Loucy (cell line): ENCODE data around the gene ZFAND3.

Experiments
- H2AFZ ChIP-seq: fragments of 200-600 bp; sonication (generic); 2 replicates; pipeline ENCODE4 v1.6.0; 2016; ENCODE audit warnings: antibody characterized with exemption, mild to moderate bottlenecking, low read length, moderate library complexity
- H3F3A ChIP-seq: fragments of 200-600 bp; 2 replicates; pipeline ENCODE4 v1.6.0; 2016; ENCODE audit warnings: antibody characterized with exemption, low read depth, mild to moderate bottlenecking
- H3K27me3 ChIP-seq: fragments of 200-600 bp; sonication (generic); 2 replicates; pipeline ENCODE4 v1.6.1; 2014; ENCODE audit warnings: low read length, mild to moderate bottlenecking; ENCODE audit not compliant: insufficient read depth, poor library complexity, severe bottlenecking
- H3K36me3 ChIP-seq: fragments of 200-600 bp; sonication (generic); 2 replicates; pipeline ENCODE4 v1.6.1; 2016; ENCODE audit warnings: low read length; ENCODE audit not compliant: insufficient read depth
- H3K4me1 ChIP-seq: fragments of 200-600 bp; sonication (generic); 2 replicates; pipeline ENCODE4 v1.5.1; 2014; ENCODE audit warnings: low read length, mild to moderate bottlenecking; ENCODE audit not compliant: insufficient read depth, poor library complexity, severe bottlenecking
- H3K4me2 ChIP-seq: fragments of 200-600 bp; sonication (generic); 2 replicates; pipeline ENCODE4 v1.6.0; 2014; ENCODE audit warnings: antibody characterized with exemption, low read length, low read depth, mild to moderate bottlenecking; ENCODE audit not compliant: poor library complexity, severe bottlenecking
- H3K4me3 ChIP-seq: fragments of 200-600 bp; sonication (generic); 2 replicates; pipeline ENCODE4 v1.5.1; 2014; ENCODE audit warnings: low read length, mild to moderate bottlenecking, mixed read lengths; ENCODE audit not compliant: poor library complexity, severe bottlenecking
- H3K79me2 ChIP-seq: fragments of 200-600 bp; sonication (generic); 2 replicates; pipeline ENCODE4 v1.6.1; 2014; ENCODE audit warnings: low read length; ENCODE audit not compliant: insufficient read depth
- H3K9ac ChIP-seq: fragments of 200-600 bp; sonication (generic); 2 replicates; pipeline ENCODE4 v1.6.0; 2014; ENCODE audit warnings: mild to moderate bottlenecking, low read depth, low read length, moderate library complexity; ENCODE audit not compliant: poor library complexity, severe bottlenecking
- H3K9me2 ChIP-seq: fragments of 200-600 bp; sonication (generic); replicated peaks from 2 replicates; pipeline ENCODE4 v1.6.1; 2016; ENCODE audit warnings: low read depth, low read length, mixed read lengths
- H3K9me3 ChIP-seq: fragments of 200-600 bp; sonication (generic); 2 replicates; pipeline ENCODE4 v1.6.1; 2014; ENCODE audit warnings: mild to moderate bottlenecking, antibody characterized with exemption, low read length, low read depth; ENCODE audit not compliant: insufficient read depth
- H4K20me1 ChIP-seq: fragments of 200-600 bp; sonication (generic); 2 replicates; pipeline ENCODE4 v1.6.0; 2014; ENCODE audit warnings: antibody characterized with exemption, low read length, mild to moderate bottlenecking; ENCODE audit not compliant: insufficient read depth, poor library complexity, severe bottlenecking
- EZH2phosphoT487 ChIP-seq: fragments of 200-600 bp; IDR thresholded peaks from 2 replicates; pipeline ENCODE4 v1.6.1; 2018; ENCODE audit warnings: antibody characterized with exemption, mild to moderate bottlenecking, moderate library complexity, borderline replicate concordance
- TF ChIP-seq, protein P1 (sequence below): fragments of 200-600 bp; sonication (generic); conservative IDR thresholded peaks from 2 replicates; pipeline ENCODE4 v1.5.1; 2014; ENCODE audit warnings: mild to moderate bottlenecking, antibody characterized with exemption, low read length

The ZFAND3 gene

DNA sequence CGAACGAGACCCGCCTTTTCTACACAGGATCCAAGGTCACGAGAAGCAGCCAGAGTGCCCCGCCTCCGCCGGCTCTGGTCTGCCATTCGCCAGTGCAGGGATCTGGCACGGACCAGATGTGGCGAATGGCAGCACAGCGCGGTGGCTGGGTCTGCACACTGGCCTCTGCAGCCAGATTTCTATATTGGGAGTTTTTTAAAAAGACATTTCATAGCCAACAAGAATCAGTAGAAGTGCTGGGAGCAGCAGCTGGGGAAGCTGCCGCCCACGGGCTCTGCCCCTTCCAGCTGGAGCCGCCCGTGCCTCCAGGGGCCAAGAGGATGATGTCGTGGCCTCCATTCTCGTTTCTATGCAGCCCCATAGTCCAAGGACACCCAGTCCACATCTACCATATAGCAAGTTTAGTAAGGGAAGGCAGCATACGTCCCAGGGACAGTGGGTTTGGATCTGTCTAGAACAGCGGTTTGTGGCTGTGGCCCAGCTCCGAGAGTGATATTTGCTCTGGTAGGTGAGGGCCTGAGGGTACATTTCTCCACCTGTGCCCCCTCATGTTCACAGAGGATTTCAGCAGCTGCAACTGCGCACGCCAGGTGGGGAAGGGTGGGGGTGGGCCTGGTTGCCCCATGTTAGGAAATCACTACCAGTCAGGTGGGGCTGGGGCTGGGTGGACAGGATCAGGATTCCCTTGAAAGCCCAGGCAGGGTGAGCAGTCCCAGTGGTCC is 333.7 kb downstream of the ZFAND3 start:
- Histone ChIP-seq H3K27me3 (no peaks in the 10 kb centered on the region), H3K36me3 (peaks cover 29% of the 10 kb centered on the region; the same call in 1 of the 2 replicates), H3K9ac (no peak overlapping the region), H3K4me3 (no peak overlapping the region), H3K79me2 (no peaks in the 10 kb centered on the region; the same call in 1 of the 2 replicates), H4K20me1 (no peaks in the 10 kb centered on the region), H3K9me3 (no peaks in the 10 kb centered on the region), H2AFZ (no peak overlapping the region), H3K9me2 (no peaks in the 10 kb centered on the region), H3K4me1 (no peaks in the 10 kb centered on the region), H3K4me2 (no peak overlapping the region), H3F3A (no peaks in the 10 kb centered on the region)
- TF ChIP-seq, protein P1, sequence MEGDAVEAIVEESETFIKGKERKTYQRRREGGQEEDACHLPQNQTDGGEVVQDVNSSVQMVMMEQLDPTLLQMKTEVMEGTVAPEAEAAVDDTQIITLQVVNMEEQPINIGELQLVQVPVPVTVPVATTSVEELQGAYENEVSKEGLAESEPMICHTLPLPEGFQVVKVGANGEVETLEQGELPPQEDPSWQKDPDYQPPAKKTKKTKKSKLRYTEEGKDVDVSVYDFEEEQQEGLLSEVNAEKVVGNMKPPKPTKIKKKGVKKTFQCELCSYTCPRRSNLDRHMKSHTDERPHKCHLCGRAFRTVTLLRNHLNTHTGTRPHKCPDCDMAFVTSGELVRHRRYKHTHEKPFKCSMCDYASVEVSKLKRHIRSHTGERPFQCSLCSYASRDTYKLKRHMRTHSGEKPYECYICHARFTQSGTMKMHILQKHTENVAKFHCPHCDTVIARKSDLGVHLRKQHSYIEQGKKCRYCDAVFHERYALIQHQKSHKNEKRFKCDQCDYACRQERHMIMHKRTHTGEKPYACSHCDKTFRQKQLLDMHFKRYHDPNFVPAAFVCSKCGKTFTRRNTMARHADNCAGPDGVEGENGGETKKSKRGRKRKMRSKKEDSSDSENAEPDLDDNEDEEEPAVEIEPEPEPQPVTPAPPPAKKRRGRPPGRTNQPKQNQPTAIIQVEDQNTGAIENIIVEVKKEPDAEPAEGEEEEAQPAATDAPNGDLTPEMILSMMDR: no peak
- TF ChIP-seq EZH2phosphoT487: no peak

DNA sequence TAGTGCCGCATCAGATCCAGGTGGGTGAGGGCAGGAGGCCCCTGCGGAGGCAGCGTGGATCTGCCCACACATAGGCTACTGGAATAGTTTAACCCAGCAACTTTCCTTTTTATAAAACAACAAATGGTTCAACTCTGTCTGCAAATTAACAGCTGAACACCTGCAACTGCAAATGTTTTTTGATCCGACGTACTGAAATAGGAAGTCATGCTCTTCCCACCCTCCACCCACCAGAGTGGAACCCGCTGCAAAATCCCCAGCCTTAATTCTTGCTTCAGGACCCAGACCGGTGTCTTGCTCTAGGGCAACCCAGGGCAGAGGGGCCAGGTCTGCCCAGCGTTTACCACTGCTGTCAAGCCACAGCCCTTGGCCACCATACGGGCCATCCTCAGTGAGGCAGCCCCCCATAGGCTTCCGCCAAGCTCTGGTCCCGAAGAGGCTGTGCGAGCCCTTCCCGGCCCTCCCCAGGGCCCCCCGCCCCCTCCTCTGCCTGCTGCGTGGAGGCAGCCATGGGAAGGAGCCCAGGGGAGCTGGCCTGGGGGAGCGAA is 334.3 kb downstream of the ZFAND3 start:
- Histone ChIP-seq H3K4me3 (no peak overlapping the region), H3K9me3 (no peaks in the 10 kb centered on the region), H3K9me2 (no peaks in the 10 kb centered on the region), H3K4me2 (no peak overlapping the region), H2AFZ (no peak overlapping the region), H3F3A (no peaks in the 10 kb centered on the region), H4K20me1 (no peaks in the 10 kb centered on the region), H3K4me1 (no peaks in the 10 kb centered on the region), H3K79me2 (no peaks in the 10 kb centered on the region; the same call in 1 of the 2 replicates), H3K27me3 (no peaks in the 10 kb centered on the region), H3K9ac (no peak overlapping the region), H3K36me3 (peaks cover 29% of the 10 kb centered on the region; the same call in 1 of the 2 replicates)
- TF ChIP-seq EZH2phosphoT487: no peak
- TF ChIP-seq, protein P1: no peak

DNA sequence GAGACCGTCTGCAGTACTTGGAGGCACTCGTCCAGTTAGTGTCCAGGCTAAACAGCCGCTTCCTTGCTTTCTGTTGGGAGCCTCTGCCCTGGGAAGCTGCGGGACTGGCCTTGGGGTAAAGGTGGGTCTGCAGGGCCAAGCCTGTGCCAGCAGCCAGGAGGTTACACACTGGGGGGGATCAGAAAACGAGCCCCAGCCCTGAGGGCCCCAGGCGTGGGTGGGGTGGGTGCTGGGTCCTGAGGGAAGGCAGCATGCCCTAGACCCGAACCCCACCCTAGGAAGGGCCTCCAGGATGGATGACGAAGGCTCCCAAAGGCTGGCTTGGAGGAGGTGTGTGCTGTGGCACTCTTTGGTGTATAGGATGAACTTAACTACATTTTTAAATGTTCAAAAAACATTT is 335.2 kb downstream of the ZFAND3 start:
- H4K20me1 ChIP-seq: no peaks in the 10 kb centered on the region
- no peaks in the 10 kb centered on the region for H3K9me2 ChIP-seq
- H3K79me2 ChIP-seq: no peaks in the 10 kb centered on the region; the same call in 1 of the 2 replicates
- H3K9ac ChIP-seq: no peak overlapping the region
- H3K4me2 ChIP-seq: no peak overlapping the region
- TF ChIP-seq EZH2phosphoT487: no peak
- TF ChIP-seq, protein P1: no peak
- H3K4me3 ChIP-seq: no peak overlapping the region
- no peaks in the 10 kb centered on the region for H3K27me3 ChIP-seq
- peaks cover 28% of the 10 kb centered on the region; the same call in 1 of the 2 replicates for H3K36me3 ChIP-seq
- H3K4me1 ChIP-seq: no peaks in the 10 kb centered on the region
- no peaks in the 10 kb centered on the region for H3F3A ChIP-seq
- H2AFZ ChIP-seq: no peak overlapping the region
- no peaks in the 10 kb centered on the region for H3K9me3 ChIP-seq
